HepG2 (cell line): ENCODE results near the gene ZDHHC21.

ENCODE experiments used
- CBFB ChIP-seq: sonication (generic); formaldehyde crosslinking; IDR thresholded peaks from 2 replicates; pipeline ENCODE4 v1.4.0; 2020; ENCODE audit warnings: missing genetic modification reagents
- DNMT1 ChIP-seq: sonication (generic); formaldehyde crosslinking; IDR thresholded peaks from 2 replicates; pipeline ENCODE4 v1.5.1; 2020; ENCODE audit warnings: mild to moderate bottlenecking, missing genetic modification reagents
- FOXA3 ChIP-seq: IDR thresholded peaks from 2 replicates; pipeline ENCODE4 v1.6.1; 2016; ENCODE audit warnings: missing genetic modification reagents, missing compliant biosample characterization
- GABPA ChIP-seq, 2 experiments: IDR thresholded peaks; 2 replicates each; pipeline ENCODE4 v1.6.1; 2011 to 2016; ENCODE audit warnings: low read depth in 2 of 2, low read length in 1 of 2, missing biosample characterization in 1 of 2, missing genetic modification characterization in 1 of 2
- POGZ ChIP-seq: sonication (generic); formaldehyde crosslinking; IDR thresholded peaks from 2 replicates; pipeline ENCODE4 v1.4.0; 2020; ENCODE audit warnings: mild to moderate bottlenecking, missing genetic modification reagents
- PRDM10 ChIP-seq: sonication (generic); formaldehyde crosslinking; IDR thresholded peaks from 2 replicates; pipeline ENCODE4 v1.4.0; 2020; ENCODE audit warnings: low read depth, missing genetic modification reagents
- RAD21 ChIP-seq: fragments of 450-650 bp; formaldehyde crosslinking; IDR thresholded peaks from 2 replicates; pipeline ENCODE4 v1.5.0; 2020; ENCODE audit warnings: mild to moderate bottlenecking
- ZFYVE20 ChIP-seq: sonication (generic); formaldehyde crosslinking; IDR thresholded peaks from 2 replicates; pipeline ENCODE4 v1.8.0; 2023; ENCODE audit warnings: low read depth, mild to moderate bottlenecking, moderate library complexity, missing genetic modification reagents, borderline replicate concordance
- ZNF280D ChIP-seq: sonication (generic); formaldehyde crosslinking; IDR thresholded peaks from 2 replicates; pipeline ENCODE4 v1.5.1; 2020; ENCODE audit warnings: mild to moderate bottlenecking, missing genetic modification reagents
- ZNF782 ChIP-seq: sonication (generic); formaldehyde crosslinking; IDR thresholded peaks from 2 replicates; pipeline ENCODE4 v1.4.0; 2020; ENCODE audit warnings: missing genetic modification reagents, mild to moderate bottlenecking, borderline replicate concordance

- no peak for TF ChIP-seq ZNF280D (CRISPR knock-in tag)
- peak; percentile 79 for TF ChIP-seq ZNF782 (CRISPR knock-in tag)
- no peak; the same call in 1 of the 2 replicates for TF ChIP-seq DNMT1
- TF ChIP-seq FOXA3 (CRISPR knock-in tag), result 0 out of 2 replicates have a peak, but pooled peaks have one; percentile 6
- no peak; the same call in 1 of the 2 replicates for TF ChIP-seq PRDM10 (CRISPR knock-in tag)
- TF ChIP-seq POGZ, result peak; percentile 74; the same call in 1 of the 2 replicates
- peak; percentile 85 for TF ChIP-seq GABPA (IDR thresholded peaks at IDR 0.05; ENCODE audit: low read depth, low read length)
- TF ChIP-seq GABPA (CRISPR knock-in tag; IDR thresholded peaks at IDR 0.05; ENCODE audit: low read depth), result peak; percentile 75
- peak; percentile 80 for TF ChIP-seq CBFB (CRISPR knock-in tag)
- TF ChIP-seq ZFYVE20, result no peak
- TF ChIP-seq RAD21, result peak; percentile 50; the same call in 1 of the 2 replicates
These were observed at the start of gene ZDHHC21 for GRCh38 chr9:14693251-14693861.
